HUDEP-2 (cell line): ENCODE measurements around the gene ARID1B.
A peak's percentile ranks its signal among the peaks of the same experiment; 100 is the strongest.

ENCODE experiments used
- DNase-seq, 76 experiments: peaks; one replicate each; lab custom pipeline; 2025; ENCODE audit not compliant: unreplicated experiment in 76 of 76; lab: John Stamatoyannopoulos, UW

Gene ARID1B

DNA sequence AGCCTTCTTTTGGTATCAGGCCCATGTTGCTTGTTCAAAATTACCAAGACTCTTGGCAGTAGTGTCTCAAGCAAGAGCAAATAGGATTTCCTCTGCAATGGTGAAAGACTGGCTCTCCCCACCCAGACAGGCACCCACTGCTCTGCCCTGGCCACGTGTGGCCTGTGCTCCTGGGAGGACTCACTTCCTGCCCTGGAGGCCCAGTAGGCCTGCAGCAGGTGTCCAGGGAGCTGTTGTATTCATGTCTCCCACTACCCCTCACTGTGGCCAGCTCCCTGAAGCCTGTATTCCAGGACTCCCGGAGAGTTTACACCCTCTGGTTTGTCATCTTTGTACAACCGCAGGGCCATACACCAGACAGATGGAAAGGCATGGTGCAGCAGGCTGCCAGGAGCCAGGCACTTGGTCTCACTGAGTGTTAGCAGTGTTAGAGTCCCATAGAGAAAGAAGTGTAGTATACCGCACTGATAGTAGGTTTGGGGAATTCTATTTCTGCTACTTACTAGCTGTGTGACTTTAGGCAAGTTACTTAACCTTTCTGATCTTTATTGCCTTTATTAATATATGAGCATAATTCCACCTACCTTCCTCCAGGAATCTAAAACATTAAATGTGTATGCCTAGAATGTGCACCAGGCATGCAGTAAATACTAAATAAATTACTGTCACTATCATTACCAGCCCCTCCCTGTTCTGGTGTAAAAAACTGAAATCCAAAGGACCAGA lies 386.4 kb downstream of the ARID1B start:
- DNase-seq, result no peak

DNA sequence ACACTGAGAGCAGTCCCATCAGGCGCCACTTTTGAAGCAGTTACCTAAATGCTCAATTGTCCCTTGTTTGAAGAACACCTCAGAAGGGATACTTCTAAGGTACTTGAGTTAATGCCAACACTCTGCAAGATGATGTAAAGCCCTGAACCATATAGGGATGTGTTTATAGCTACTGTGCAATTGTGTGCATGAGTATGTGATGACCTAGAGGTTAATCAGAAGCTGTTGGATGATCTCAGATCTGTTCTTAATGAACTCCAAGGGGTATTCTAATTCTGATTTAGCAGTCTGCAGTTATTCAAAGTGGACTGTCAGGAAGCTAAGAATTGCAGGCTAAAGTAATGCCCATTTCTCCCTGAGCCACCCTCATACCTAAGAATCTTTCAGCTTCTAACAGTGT lies 387.8 kb downstream of the ARID1B start:
- no peak for DNase-seq

DNA sequence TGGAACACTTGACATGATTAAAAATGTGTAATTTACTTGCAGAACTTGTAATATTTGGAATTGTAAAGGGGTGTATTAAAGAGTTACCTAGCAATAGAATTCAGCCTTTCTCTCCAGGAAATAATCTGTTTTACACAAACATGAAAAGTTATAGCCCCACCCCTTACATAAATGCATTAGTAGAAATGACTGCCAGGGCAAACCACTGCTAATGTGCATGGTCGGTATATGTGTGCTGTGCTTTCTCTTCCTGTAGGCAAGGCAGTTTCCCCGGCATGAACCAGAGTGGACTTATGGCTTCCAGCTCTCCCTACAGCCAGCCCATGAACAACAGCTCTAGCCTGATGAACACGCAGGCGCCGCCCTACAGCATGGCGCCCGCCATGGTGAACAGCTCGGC lies 389.6 kb downstream of the ARID1B start:
- DNase-seq, result no peak

- DNase-seq, result no peak
Observed at GRCh38 chr6:157167837-157168236, 390.7 kb downstream of the ARID1B start.

DNA sequence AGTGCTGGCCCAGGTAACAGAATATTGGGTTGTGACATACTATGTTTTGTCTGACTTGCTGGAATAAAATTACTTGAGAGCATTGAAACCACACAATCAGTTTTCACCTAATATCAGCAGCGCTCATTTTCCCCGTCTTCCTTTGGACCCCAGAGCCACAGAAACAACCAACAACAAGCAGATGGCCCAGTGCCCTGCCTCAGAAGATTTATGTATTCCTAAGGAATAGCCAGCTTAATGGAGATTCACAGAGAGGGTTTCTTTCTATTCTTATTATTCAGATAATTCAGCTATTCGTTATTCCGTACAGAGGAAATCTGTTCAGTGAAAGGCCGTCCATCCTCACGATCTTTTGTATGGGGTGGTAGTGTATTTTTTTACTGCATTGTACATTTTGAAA lies 391.3 kb downstream of the ARID1B start:
- no peak for DNase-seq

- DNase-seq, result no peak
Observed at GRCh38 chr6:157169226-157169625, 392.0 kb downstream of the ARID1B start.

GRCh38 chr6:157169656-157170055 lies 392.5 kb downstream of the ARID1B start:
- DNase-seq, result no peak

- DNase-seq, result no peak
Observed at GRCh38 chr6:157170535-157170934, 393.4 kb downstream of the ARID1B start.

- no peak for DNase-seq
Observed at GRCh38 chr6:157171801-157172200, 394.6 kb downstream of the ARID1B start.

DNA sequence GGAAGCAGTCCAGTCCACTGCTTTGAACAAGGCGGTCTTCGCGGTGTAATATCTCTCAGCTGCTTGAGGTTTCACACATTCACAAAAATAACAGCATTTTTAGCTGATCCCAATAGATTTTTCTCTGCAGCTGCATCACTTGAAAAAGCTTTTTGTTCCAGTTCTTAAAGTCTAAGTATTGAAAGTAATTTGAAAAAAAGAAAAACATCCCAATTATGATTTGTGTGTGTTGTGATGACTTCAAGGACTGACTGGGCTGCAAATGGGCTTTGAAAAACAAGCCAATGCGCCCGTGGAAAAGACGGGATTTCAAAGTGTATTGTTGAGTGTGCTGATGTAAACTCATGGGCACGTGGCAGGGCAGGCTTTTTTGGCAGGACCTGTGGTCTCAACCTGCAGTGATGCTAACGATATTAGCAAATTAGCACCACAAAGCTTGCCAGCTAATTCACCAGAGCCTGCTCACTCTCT lies 395.1 kb downstream of the ARID1B start:
- no peak for DNase-seq

DNA sequence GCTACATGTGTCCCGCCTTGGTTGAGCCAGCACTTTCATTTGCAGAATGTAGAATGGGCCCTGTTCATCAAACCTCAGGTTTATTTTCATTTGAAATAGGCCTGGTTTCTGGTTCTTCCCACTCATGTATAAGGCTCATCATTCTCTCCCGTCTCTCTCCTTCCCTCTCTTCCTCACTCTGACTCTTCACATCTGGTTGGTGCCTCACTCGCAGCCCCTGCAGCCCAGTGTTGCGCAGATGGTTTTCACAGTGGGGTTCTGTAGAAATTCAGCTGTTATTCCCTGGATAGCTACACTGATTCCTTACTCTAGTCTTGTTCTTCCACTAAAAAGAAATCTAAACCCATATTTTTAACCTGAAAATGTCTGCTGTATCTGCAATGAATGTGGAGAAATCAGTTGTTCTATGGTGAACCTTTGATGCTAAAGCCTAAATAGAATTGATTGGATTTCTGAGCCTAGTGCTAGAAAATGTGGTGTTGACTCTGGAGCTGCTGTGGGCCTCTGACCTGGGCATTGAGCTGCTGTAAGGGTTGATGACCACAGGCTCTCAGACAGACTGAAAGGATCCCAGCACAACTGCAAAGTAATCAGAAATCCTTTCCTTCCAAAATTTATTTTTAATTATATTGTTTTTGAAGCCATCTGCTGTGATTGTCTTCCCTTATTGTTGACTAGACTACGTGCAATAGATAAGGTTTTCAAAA lies 395.8 kb downstream of the ARID1B start:
- no peak for DNase-seq

DNA sequence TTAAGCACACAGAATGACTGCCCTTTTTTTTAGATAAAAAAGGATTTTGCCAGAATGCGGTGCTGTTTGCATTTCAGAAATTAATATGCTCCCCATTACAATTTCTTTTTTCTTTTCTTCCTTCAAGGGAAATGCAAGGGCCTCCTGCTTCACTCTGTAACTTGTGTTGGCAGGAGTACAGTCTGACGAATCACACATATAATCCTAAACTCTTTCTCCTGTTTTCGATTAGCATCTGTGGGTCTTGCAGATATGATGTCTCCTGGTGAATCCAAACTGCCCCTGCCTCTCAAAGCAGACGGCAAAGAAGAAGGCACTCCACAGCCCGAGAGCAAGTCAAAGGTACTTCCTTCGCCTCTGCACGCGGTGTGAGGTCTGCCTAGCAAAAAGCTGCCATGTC lies 396.6 kb downstream of the ARID1B start:
- DNase-seq, result no peak

DNA sequence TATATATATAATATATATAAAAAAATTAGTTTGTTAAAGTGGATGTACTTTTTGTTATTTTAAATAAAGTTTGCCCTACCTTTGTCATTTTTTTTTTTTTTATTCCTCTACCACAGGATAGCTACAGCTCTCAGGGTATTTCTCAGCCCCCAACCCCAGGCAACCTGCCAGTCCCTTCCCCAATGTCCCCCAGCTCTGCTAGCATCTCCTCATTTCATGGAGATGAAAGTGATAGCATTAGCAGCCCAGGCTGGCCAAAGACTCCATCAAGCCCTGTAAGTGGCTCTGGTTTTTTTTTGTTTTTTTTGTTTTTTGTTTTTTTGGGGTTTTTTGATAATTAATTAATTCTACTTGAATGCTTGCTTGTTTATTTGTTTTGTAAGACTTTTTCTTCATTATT lies 397.6 kb downstream of the ARID1B start:
- no peak for DNase-seq

- DNase-seq, result no peak
Observed at GRCh38 chr6:157177731-157178336, 400.7 kb downstream of the ARID1B start.

- no peak for DNase-seq
Observed at GRCh38 chr6:157181649-157182048, 404.5 kb downstream of the ARID1B start.

DNA sequence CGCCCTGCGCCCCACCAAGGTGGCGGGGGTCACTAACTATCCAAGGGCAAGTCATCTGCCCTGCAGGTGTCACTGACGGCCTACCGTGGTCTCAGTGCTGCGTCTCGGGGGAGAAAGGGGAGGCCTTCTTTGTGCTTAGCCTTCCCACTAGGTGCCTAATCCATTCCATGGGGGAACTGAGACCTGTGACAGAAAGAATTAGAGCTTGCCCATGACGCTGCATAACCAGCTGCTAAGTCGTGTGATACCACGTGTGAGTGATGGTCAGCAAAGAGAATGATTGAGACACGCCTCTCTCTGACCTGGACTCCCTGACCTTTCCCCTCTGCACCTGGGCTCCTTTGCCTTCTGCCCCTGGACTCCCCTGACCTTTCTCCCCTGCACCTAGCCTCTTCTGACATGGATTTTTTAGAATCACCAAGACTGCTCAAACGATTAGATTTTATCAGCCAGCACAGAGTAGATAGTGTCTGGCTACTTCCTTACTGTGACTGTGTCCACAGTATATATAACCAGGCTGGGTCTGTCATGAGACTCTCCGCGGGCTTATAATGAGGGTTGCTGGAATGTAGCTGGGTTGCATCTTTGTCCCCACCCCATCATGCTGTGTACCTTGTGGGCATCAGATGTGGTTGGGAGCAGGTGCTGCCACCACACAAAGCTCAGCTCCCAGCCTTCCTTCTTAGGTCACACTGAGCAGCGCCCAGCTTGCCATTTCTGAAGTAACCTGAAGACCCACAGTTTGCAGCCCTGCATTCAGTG lies 405.5 kb downstream of the ARID1B start:
- DNase-seq, result no peak

DNA sequence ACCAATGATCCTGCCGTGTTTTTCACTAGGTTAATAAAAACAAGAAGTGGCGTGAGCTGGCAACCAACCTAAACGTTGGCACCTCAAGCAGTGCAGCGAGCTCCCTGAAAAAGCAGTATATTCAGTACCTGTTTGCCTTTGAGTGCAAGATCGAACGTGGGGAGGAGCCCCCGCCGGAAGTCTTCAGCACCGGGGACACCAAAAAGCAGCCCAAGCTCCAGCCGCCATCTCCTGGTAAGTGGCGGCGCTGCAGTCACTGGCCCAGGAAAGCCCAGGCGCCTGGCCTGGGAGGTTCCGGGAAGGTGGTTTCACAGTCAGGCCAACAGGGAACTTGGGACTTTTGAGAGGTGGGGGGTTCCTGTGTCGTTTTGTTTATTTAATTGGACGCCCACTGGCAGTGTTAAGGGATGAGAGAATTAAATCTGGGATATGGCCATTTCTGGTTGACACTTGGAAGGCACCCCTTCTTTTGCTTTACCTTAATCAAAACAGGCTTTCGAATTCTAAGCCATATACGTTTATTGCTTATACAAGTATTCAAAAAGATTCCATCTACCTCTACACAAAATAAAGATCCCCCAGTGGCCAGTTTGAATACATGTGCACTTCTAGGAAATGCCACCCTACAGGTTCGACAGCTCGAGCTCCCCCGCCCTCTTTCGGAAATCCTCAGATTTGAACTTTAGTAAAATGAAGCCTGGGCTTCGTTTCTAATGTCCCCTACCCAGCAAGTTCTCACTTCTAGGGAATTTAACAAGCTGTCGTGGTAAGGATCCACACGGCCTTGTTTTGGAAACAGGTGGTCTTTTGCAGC lies 407.2 kb downstream of the ARID1B start:
- peak in 48 of 76 experiments; percentile 8 to 63 (median 36) for DNase-seq

DNA sequence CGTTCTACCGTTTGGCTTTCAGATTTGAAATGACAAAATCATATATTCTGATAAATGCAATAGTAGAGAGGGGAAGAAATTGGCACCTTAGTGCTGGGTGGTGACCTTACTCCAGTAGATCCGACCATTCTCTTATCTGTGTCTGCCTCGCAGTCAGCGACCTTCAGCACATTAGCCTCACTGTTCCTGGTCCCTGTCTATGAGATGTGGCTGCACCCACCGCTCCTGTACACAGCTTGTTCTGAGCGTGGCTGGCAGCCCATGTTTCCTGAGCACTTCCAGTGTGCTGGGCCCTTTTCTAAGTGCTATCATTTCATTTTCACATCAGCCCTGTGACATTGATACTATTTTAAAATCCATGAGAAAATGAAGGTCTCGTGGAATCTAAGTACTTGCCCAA lies 408.0 kb downstream of the ARID1B start:
- no peak for DNase-seq

DNA sequence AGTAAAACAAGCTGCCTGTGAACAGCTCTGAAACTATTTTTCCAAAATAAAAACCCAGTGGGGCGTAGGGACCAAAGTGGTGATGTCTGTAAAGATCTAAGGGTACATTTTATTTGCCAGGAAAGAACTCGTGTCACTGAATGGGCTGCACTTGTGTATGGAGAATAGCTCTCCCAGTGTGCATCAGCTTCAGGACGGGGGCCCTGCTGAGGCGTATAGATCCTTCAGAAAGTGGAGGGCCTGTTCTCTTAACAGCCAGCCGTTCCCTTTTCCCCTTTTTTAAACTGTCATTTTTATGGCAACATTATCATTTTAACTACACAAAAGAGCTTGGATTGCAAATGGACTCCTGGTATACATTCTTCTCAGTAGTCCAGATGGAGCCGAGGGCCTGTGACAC lies 408.8 kb downstream of the ARID1B start:
- no peak for DNase-seq

DNA sequence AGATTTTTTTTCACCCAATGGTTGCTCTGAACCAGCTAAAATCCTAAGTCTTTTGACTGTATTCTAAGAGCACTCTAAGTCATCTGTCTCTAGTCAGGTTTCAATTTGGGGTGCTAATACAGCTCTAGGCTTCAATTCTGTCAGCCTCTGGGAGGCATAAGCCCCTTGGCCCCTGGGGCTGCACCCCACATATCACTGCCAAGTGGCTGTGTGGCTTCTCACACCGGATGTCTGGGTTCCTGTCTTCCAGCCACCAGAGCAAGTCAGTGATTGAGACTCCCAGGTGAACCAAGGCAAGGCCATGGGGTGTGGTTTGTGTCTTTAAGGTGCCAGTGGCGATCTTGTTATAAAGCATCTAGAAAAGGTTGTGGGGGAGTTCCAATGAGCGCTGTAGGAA lies 409.6 kb downstream of the ARID1B start:
- DNase-seq, result no peak
